Skeletal muscle satellite cell (primary cell): ENCODE data around the gene MED16.

Experiments used
- H3K27me3 ChIP-seq: 2 replicates; pipeline ENCODE4 v1.7.0; 2013; ENCODE audit warnings: low read length; ENCODE audit not compliant: control insufficient read depth, insufficient read depth
- H3K36me3 ChIP-seq: 2 replicates; pipeline ENCODE4 v1.7.0; 2013; ENCODE audit warnings: mild to moderate bottlenecking, control low read depth, low read length; ENCODE audit not compliant: insufficient read depth
- H3K4me1 ChIP-seq: 2 replicates; pipeline ENCODE4 v1.7.0; 2013; ENCODE audit warnings: low read length; ENCODE audit not compliant: control insufficient read depth, insufficient read depth
- H3K4me2 ChIP-seq: 2 replicates; pipeline ENCODE4 v1.7.0; 2013; ENCODE audit warnings: mild to moderate bottlenecking, low read length
- H3K4me3 ChIP-seq: 2 replicates; pipeline ENCODE4 v1.7.0; 2013; ENCODE audit warnings: low read length
- H3K9ac ChIP-seq: 2 replicates; pipeline ENCODE4 v1.7.0; 2013; ENCODE audit warnings: mild to moderate bottlenecking, low read depth, low read length, moderate library complexity
- H3K9me3 ChIP-seq: replicated peaks from 2 replicates; pipeline ENCODE4 v1.7.0; 2013; ENCODE audit warnings: mild to moderate bottlenecking, control low read depth, low read length

The MED16 gene

GRCh38 chr19:889662-890295 is 3.2 kb downstream of the MED16 start:
- H3K4me1 ChIP-seq, result no peaks in the 10 kb centered on the region
- no peak overlapping the region for H3K9ac ChIP-seq
- H3K4me3 ChIP-seq, result no peak overlapping the region
- no peaks in the 10 kb centered on the region for H3K27me3 ChIP-seq
- no peaks in the 10 kb centered on the region for H3K9me3 ChIP-seq
- no peak overlapping the region for H3K4me2 ChIP-seq
- peaks cover 36% of the 10 kb centered on the region for H3K36me3 ChIP-seq

DNA sequence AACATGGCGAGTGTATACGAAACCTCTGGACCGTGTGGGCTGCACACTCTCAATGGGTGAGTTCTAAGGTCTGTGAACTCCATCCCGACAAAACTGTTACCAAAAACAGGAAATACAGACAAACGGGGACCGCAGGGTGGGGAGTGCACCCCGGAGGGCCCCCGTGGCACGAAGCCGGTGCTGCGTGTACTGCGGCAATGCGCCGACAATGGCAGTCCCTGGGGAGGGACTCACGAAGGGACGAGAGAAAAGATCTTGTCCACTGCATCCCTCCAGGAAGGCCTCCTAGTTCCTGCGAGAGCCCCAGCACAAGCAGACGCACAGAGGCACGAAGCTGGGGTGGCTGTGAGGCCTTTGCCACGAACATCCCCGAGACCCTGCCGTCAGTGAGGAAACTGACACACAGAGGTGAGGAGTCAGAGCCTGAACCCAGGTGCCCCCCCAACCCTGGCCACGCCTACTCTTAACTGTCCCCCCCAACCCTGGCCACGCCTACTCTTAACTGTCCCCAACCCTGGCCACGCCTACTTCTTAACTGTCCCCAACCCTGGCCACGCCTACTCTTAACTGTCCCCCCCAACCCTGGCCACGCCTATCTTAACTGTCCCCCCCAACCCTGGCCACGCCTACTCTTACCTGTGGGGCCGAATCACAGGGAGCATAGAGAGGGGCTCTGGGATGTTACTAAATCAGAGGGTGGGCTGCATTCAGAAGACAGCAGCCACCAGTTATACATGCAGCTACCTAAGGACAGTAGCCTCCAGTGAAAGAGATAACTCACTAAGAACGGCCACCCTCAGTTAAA is 4.2 kb downstream of the MED16 start:
- Histone ChIP-seq H3K4me3 (no peak overlapping the region), H3K27me3 (no peaks in the 10 kb centered on the region), H3K4me2 (no peak overlapping the region), H3K4me1 (no peaks in the 10 kb centered on the region), H3K9me3 (no peaks in the 10 kb centered on the region), H3K9ac (no peak overlapping the region), H3K36me3 (peaks cover 36% of the 10 kb centered on the region)

DNA sequence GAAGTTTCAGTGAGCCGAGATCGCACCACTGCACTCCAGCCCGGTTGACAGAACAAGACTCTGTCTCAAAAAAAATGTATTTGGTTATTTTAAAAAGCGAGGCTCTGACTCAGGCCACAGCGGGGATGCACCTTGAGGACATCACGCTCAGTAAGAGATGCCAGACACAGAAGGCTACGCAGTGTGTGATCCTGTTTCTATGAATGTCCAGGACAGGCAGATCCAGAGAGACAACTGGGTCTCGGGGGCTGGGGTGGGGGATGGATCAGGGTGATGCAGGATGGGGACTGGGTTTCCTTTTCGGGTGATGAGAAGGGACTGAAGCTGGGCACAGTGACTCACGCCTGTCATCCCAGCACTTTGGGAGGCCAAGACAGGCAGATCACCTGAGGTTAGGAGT is 5.4 kb downstream of the MED16 start:
- Histone ChIP-seq H3K27me3 (no peaks in the 10 kb centered on the region), H3K4me3 (no peak overlapping the region), H3K4me1 (no peaks in the 10 kb centered on the region), H3K36me3 (peaks cover 40% of the 10 kb centered on the region), H3K9me3 (no peaks in the 10 kb centered on the region), H3K4me2 (no peak overlapping the region), H3K9ac (no peak overlapping the region)

DNA sequence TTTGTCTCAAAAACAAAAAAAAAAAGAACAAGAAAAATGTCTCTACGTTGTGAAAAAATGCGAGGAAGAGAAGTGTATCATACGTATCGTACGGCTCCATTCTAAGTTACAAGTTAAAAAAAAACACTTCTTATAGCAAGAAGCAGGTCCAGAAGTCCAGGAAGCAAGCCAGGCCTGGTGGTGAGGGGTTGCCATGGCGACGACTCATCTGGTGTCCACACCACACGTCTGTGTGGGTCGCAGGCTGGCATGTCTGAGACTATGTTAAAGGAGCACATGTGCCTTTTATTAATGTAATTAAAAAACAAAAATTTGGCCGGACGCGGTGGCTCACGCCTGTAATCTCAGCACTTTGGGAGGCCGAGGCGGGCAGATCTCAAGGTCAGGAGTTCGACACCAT is 5.9 kb downstream of the MED16 start:
- Histone ChIP-seq H3K9me3 (no peaks in the 10 kb centered on the region), H3K4me2 (no peak overlapping the region), H3K36me3 (peaks cover 45% of the 10 kb centered on the region), H3K27me3 (no peaks in the 10 kb centered on the region), H3K9ac (no peak overlapping the region), H3K4me1 (no peaks in the 10 kb centered on the region), H3K4me3 (no peak overlapping the region)

GRCh38 chr19:885536-886224 is 7.3 kb downstream of the MED16 start:
- peaks cover 58% of the 10 kb centered on the region for H3K36me3 ChIP-seq
- H3K9ac ChIP-seq, result no peak overlapping the region
- H3K4me1 ChIP-seq, result no peaks in the 10 kb centered on the region
- no peaks in the 10 kb centered on the region for H3K27me3 ChIP-seq
- H3K4me2 ChIP-seq, result no peak overlapping the region
- no peaks in the 10 kb centered on the region for H3K9me3 ChIP-seq
- H3K4me3 ChIP-seq, result no peak overlapping the region

DNA sequence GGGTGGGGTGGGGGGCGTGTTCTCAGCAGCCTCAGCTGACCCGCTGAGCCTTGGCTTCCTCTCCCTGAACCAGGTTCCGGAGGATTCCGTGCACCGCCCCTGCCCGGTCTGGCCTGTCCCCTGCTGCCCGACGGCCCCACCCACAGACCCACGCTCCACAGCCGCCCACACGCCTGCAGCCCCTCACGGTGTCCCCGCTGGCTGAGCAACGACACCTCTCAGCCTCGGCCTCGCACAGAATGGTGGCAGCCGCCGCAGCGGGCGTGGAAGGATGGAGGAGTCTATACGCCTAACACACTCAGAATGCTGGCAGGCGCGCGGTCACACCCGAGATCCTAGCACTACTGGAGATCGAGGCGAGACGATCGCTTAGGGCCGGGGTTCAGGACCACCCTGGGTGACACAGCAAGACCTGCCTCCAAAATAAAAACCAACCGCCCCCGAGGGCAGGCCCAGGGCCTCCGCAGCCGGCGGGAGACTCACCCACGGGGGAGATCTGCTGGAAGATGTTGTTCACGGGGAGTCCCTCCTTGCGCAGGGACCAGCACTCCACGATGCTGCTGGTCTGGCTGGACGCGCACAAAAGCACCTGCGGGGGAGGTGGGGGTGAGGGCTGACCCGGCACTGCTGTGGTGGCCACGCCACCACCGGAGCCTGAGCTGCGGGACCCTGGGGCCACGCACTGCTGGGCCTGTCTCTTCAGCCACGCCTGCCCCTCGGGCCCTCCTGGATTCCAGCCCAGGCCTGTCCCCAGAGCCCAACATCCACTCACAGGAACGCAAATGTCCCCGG is 8.4 kb downstream of the MED16 start:
- Histone ChIP-seq H3K4me1 (no peaks in the 10 kb centered on the region), H3K4me2 (no peak overlapping the region), H3K9ac (no peak overlapping the region), H3K36me3 (peaks cover 52% of the 10 kb centered on the region), H3K4me3 (no peak overlapping the region), H3K27me3 (no peaks in the 10 kb centered on the region), H3K9me3 (no peaks in the 10 kb centered on the region)

DNA sequence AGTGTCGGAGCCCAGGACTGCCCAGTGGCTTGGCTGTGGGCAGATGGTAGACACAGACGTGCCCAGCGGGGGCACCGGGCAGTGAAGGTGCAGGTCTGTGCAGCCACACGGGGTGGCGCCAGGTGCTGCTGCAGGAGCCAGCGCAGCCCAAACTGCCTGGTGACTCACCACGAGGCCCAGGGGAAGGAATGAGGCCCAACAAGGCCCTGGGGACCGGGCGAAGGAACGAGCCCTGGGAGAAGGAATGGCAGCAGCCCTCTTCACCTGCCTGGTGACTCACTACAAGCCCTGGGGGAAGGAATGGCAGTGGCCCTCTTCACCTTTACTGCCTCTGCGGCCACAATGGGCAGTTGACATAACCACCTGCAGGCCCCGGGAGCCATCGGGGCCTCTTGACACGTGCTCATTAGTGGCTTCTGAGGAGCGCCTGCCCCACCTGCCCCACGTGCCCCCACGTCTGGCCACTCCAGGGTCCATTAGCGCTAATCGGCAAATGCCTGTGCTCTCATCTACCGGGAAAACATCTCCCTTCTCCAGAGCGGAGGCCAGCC is 9.3 kb downstream of the MED16 start:
- Histone ChIP-seq H3K36me3 (peaks cover 43% of the 10 kb centered on the region), H3K4me1 (no peaks in the 10 kb centered on the region)

DNA sequence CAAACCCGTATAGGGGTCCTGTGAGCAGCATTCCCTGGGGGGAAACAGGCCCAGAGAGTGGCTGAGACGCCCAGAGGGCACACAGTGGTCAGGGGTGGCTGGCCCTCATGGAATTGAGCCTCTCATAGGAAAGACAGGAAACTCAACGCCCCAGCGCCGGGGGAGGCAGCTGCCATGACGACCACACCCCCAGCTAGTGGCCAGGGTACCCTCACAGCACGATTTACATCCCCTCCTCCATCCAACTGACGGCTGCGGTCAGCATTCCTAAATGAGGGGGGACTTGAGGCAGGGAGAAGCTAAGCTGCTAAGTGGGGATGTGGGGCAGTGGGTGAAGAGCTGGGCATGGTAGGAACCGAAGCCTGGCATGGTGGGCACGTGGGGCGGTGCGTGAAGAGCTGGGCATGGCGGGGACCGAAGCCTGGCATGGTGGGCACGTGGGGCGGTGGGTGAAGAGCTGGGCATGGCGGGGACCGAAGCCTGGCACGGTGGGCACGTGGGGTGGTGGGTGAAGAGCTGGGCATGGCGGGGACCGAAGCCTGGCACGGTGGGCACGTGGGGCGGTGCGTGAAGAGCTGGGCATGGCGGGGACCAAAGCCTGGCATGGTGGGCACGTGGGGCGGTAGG is 10.0 kb downstream of the MED16 start:
- Histone ChIP-seq H3K9me3 (no peaks in the 10 kb centered on the region), H3K4me3 (no peak overlapping the region), H3K4me2 (no peak overlapping the region), H3K27me3 (no peaks in the 10 kb centered on the region), H3K36me3 (peaks cover 39% of the 10 kb centered on the region), H3K4me1 (no peaks in the 10 kb centered on the region), H3K9ac (no peak overlapping the region)

More for the DNA sequence above, 9.3 kb downstream of the MED16 start:
- H3K27me3 ChIP-seq, result no peaks in the 10 kb centered on the region
- H3K4me3 ChIP-seq, result no peak overlapping the region
- H3K4me2 ChIP-seq, result no peak overlapping the region
- no peak overlapping the region for H3K9ac ChIP-seq
- no peaks in the 10 kb centered on the region for H3K9me3 ChIP-seq

DNA sequence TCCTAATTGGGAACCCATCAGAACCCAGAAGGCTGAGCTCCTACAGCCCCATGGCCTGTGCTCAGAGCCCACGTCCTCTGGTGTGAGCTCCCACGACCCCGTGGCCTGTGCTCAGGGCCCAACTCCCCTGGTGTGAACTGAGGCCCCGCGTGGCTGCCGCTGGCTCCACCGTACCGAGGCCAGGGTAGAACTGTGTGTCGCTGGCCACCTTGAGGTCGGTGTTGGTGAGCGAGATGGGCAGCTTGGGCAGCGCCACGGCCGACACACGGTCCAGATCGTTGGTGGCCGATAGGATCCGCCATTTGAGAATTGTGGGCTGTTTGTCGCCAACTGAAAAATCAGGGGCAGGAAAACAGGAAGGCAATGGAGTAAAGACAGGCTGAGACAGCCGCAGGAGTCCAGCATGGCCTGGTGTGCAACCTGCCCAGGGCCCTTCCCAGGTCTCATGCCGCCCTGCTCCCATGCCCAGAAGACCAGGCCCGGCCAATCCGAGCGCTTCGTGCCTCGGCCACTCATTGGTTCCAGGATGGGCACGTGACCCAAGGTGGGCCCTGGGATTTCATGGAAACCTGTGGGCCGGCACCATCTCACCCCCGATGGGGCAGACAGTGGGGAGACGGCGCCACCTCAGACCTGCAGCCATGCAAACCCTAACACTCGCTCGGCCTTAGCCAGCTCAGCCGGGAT is 11.5 kb downstream of the MED16 start:
- H3K9ac ChIP-seq, result no peak overlapping the region
- H3K9me3 ChIP-seq, result no peaks in the 10 kb centered on the region
- peaks cover 34% of the 10 kb centered on the region for H3K36me3 ChIP-seq
- no peak overlapping the region for H3K4me3 ChIP-seq
- H3K4me2 ChIP-seq, result no peak overlapping the region
- H3K27me3 ChIP-seq, result no peaks in the 10 kb centered on the region
- no peaks in the 10 kb centered on the region for H3K4me1 ChIP-seq

GRCh38 chr19:879711-880438 is 13.1 kb downstream of the MED16 start:
- H3K27me3 ChIP-seq, result no peaks in the 10 kb centered on the region
- no peak overlapping the region for H3K4me2 ChIP-seq
- H3K4me1 ChIP-seq, result no peaks in the 10 kb centered on the region
- no peak overlapping the region for H3K4me3 ChIP-seq
- H3K9ac ChIP-seq, result no peak overlapping the region
- peaks cover 29% of the 10 kb centered on the region for H3K36me3 ChIP-seq
- no peaks in the 10 kb centered on the region for H3K9me3 ChIP-seq
